Stimulated activated CD8-positive, alpha-beta memory T cell treated with anti-CD3 and anti-CD28 coated beads, Interleukin-12 subunit alpha, Interleukin-12 subunit beta, amount 100 ng/mL, for 24 hours (primary cell): ENCODE results near the gene GAREM2.
"Not testable (repeated sequence)": the region's sequence is repeated elsewhere in the genome, so short reads cannot be mapped to it uniquely, and the experiment has no call there.

Experiments
- DNase-seq: peaks from one replicate; pipeline ENCODE4 v3.0.0-alpha.2; 2020; ENCODE audit errors: extremely low read depth

Gene GAREM2

DNA sequence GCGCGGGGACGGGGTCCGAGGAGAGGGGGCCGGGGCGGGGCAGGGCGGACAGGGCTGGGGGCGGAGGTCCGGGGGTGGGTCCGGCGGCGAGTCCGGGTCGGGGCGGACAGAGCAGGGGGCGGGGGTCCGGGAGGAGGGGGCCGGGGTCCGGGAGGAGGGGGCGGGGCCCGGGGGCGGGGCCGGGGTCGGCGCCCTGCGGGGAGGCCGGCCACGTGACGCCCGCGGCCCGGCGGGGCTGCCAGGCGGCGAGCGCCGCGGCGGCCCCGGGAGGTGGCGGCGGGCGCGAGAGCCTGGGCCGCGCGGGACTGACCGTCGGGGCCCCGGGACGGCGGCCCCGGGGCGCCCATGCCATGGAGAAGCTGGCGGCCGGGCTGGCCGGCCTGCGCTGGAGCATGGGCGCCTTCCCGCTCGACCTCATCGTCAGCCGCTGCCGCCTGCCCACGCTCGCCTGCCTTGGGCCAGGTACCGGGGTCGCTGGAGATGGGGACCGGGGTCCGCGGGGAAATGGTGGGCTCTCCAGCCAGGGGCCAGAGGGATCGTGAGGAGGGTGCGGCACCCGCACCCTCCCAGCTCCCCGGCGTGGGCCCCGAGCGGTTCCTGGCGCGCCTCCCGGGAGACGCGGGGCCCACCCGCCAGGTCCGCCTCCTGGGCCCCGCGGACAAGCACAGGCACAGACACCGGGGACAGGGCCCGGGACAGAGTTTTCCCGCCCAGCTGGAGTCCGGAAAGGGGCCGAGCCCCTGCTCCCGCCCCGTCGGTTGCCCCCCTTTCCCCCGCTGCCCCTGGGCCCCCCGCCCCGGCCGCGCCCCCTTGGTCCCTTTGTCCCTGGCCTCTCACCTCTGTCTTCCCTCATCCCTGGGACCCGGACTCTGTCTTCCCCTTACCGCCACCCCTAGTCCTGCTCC lies at the start of gene GAREM2:
Gene GAREM2 (plus strand): TSS at position 218 of the 905 bp plus-strand sequence. CDS start 133 bp downstream, at position 351.
- DNase-seq, result no peak

DNA sequence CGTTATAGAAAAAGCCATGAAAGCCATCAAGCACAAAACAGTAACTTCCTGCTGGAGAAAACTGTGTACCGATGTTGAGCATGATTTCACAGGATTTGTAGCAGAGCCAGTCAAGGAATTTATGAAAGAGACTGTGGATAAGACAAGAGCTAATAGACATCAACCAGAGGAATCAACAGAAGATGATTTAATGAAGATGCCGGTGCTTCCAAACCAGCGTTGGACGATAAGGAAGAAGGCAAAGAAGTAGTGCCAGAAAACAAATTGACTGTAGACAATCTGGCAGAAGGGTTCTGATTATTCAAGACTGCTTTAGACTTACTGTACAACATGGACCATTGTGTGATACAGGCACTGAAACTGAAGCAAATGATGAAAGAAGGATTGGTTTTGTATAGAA lies 49.5 kb upstream of the GAREM2 start:
- DNase-seq, result no peak

- no peak for DNase-seq
Measured at GRCh38 chr2:26126074-26126473, 46.8 kb upstream of the GAREM2 start.

DNA sequence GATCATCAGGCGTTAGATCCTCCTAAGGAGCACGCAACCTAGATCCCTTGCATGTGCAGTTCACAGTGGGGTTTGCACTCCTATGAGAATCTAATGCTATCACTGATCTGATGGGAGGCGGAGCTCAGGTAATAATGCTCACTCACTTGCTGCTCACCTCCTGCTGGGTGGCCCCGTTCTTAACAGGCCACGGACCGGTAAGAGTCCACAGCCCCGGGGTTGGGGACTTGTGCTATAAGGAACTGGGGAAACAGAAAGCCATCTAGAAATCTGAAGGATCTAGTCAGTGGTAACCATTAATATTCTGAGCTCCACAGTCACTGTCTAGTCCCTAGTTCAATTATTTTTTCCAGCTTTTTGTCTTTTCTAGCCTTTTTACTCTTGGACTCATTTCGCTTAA lies 44.7 kb upstream of the GAREM2 start:
- DNase-seq, result no peak

- no peak for DNase-seq
Measured at GRCh38 chr2:26130763-26131162, 42.1 kb upstream of the GAREM2 start.

DNA sequence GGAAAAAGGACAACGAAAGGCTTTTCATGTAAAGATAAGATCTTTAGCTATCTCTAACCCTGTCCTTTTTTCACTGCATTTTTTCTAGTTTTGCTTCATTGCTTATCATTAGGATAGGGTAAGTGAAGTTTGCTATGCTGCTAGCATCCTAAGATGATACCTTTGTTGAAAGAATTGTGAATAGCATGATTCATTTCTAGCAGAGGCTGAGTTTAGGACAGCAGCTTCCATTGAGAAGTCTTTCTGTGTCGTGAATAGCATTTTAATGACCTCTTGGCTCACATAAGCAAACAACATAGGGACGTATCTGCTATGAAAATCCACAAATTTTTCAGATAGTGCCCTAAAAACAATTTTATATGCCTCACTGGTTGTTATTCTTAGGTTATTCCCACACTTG lies 36.4 kb upstream of the GAREM2 start:
- DNase-seq, result no peak

DNA sequence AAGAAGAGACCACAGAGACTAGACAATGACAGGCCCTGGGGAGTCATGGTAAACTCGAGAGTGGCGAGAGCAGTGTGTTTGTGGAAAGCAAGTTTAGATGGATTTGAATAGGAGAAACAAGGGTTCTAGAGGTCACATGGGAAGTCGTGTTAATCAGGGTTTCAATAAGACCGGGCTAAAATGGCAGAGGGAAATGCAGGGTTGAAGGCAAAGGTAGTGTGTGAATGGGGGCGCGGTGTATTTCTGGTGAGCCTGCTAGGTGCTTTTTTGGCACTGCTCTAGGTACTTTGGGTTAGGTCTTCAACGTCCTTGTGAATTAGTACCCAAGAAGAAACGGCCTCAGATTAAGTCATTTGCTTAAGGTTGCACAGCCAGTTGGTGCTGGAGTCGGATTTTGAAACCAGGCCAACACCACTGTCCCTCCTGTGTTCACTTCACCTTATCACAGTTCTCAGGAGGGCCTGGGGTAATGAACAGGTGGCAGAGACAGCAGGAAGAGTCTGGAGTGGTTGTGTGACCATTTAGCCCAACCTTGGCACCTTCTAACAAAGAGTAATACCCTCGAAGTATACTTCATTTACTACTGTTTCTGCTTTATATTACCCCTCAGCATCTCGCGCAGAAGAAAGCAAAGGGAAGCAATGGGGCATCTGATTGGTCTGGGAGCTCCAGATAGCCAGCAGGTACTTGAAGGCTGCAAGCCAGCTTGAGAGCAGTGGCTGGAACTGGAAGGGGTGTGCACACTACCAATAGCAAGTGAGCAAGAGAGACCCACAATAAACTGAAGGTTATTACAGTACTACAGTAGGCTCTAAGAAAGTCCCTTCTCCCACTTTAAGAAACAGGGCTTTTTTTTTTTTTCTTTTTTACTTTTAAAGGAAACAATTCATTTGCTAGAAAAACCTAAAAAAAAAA lies 33.4 kb upstream of the GAREM2 start:
- no peak for DNase-seq

DNA sequence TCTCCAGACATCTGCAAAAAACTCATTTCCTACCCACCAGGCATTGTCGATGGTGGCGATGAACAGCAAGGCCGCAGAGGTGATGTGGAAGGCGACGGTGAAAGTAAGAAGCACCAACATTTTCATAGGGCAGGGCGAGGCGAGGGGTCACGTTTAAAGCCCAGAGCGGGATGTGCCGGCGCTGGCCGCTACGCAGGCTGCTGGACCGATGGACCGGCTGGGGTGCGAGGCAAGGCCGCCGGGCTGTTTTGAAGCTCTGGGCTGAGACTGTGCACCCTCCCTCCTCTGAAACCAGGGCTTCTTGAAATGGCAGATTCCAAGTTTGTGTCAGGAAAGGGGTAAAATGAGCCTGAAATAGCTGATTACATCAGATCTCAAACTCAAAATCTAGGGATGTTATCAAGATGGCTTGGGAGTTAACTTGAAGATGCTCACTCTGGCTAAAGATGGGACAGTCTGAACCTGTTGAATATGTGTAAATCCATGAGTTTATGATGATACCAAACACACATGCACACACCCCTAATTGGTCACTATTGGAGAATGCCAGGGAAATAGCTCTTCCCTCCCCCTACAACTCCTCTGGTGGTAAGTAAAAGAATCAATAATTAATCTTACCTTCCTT lies 31.6 kb upstream of the GAREM2 start:
- no peak for DNase-seq

DNA sequence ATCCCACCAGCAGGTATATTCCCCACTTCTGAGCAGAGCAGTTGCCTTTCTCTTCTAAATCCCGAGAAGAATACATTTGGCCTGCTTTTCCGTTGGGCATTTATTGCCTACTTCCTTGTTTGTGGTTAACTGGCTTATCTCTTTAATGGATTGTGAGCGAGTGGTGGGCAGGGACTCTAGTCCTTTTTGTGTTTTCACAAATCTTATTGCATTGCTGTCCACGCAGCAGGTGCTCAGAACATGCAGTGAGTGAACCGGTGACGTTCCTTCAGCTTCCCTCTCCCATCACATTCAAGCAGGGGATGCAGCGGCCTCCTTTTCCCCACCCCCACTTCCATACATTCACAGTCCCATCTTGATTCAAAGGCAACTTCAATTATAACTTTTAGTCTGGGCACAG lies 28.9 kb upstream of the GAREM2 start:
- DNase-seq, result no peak

GRCh38 chr2:26144953-26145680 lies 27.8 kb upstream of the GAREM2 start:
- peak; percentile 23 for DNase-seq

- DNase-seq, result no peak
Measured at GRCh38 chr2:26148501-26148900, 24.4 kb upstream of the GAREM2 start.

DNA sequence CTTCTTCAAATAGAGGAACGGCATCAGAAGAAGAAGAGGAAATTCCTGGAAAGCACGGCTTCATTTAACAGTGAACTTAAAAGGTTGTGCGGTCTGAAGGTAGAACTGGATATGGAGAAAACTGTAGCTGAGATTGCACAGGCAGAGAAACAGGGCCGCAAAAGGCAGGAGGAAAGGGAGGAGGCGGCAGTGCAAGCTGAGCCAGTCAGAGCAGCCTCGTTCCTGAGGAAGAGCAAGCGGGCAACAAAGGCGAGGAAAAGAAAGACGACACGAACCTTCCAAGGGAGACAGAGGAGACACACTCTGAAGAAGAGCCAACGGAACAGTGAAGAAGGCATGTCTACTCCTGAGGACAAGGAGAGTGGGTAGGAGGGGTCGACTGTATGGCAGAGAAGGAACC lies 22.6 kb upstream of the GAREM2 start:
- no peak for DNase-seq

- no peak for DNase-seq
Measured at GRCh38 chr2:26157580-26157979, 15.3 kb upstream of the GAREM2 start.

- DNase-seq, result no peak
Measured at GRCh38 chr2:26161926-26162325, 11.0 kb upstream of the GAREM2 start.

GRCh38 chr2:26162963-26163362 lies 9.9 kb upstream of the GAREM2 start:
- DNase-seq, result no peak

GRCh38 chr2:26164231-26164630 lies 8.7 kb upstream of the GAREM2 start:
- DNase-seq, result no peak

- DNase-seq, result no peak
Measured at GRCh38 chr2:26164641-26165211, 8.2 kb upstream of the GAREM2 start.

- DNase-seq, result no peak
Measured at GRCh38 chr2:26165403-26165802, 7.5 kb upstream of the GAREM2 start.

- not testable (repeated sequence) for DNase-seq
Measured at GRCh38 chr2:26166541-26166940, 6.3 kb upstream of the GAREM2 start.

DNA sequence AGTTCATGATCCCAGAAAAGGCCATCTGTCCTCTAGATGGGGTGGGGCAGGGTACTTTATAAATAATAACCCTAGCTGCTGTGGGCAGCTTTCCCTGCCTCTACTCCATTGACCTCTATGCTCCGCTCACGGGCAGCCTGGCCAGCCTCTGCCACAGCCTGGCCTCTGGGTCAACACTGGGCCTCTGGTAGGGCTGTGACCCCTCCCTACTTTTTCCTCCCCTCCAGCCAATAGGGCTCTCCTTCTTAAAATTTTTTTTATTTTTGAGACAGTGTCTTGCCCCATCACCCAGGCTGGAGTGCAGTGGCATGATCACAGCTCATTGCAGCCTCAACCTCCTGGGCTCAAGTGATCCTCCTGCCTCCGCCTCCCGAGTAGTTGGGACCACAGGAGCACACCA lies 4.1 kb upstream of the GAREM2 start:
- no peak for DNase-seq

- DNase-seq, result no peak
Measured at GRCh38 chr2:26169226-26169625, 3.7 kb upstream of the GAREM2 start.
